ENCODE results near the gene PLCD3.

PLCD3 gene

GRCh38 chr17:45121055-45121454 is 11.3 kb downstream of the PLCD3 start:
- H3K4me3 ChIP-seq: no peak overlapping the region
- TF ChIP-seq CTCF (IDR thresholded peaks at IDR 0.05): no peak
- H3K4me1 ChIP-seq: peaks cover 0 to 44% (median 24%) of the 10 kb centered on the region in 4 donors
- H3K36me3 ChIP-seq: peaks cover 24 to 51% (median 41%) of the 10 kb centered on the region in 3 donors
- no peaks in the 10 kb centered on the region for H3K27me3 ChIP-seq
- intact Hi-C loops (cut with DNase I; ENCODE audit: low total_unique reads): no loop called here
- H3K9me3 ChIP-seq: no peaks in the 10 kb centered on the region
- DNase-seq: no peak
- H3K27ac ChIP-seq: no peak overlapping the region

GRCh38 chr17:45120558-45120957 is 11.8 kb downstream of the PLCD3 start:
- no peak for DNase-seq
- Histone ChIP-seq H3K4me1 (peaks cover 0 to 44% (median 24%) of the 10 kb centered on the region in 4 donors), H3K27ac (no peak overlapping the region), H3K9me3 (no peaks in the 10 kb centered on the region), H3K27me3 (no peaks in the 10 kb centered on the region), H3K36me3 (peaks cover 27 to 56% (median 44%) of the 10 kb centered on the region in 3 donors), H3K4me3 (no peak overlapping the region)
- no peak for TF ChIP-seq CTCF (IDR thresholded peaks at IDR 0.05)
- intact Hi-C loops (cut with DNase I; ENCODE audit: low total_unique reads): no loop called here

- H3K27me3 ChIP-seq: no peaks in the 10 kb centered on the region
- H3K4me1 ChIP-seq: peaks cover 0 to 39% (median 24%) of the 10 kb centered on the region in 4 donors
- H3K4me3 ChIP-seq: no peak overlapping the region
- no peak overlapping the region for H3K27ac ChIP-seq
- no peaks in the 10 kb centered on the region for H3K9me3 ChIP-seq
- TF ChIP-seq CTCF (IDR thresholded peaks at IDR 0.05): no peak
- intact Hi-C loops (cut with DNase I; ENCODE audit: low total_unique reads): no loop called here
- no peak for DNase-seq
- peaks cover 27 to 62% (median 50%) of the 10 kb centered on the region in 3 donors for H3K36me3 ChIP-seq
These were observed 12.4 kb downstream of the PLCD3 start for GRCh38 chr17:45119964-45120363.

- H3K9me3 ChIP-seq: no peaks in the 10 kb centered on the region
- H3K27ac ChIP-seq: no peak overlapping the region
- peaks cover 27 to 74% (median 63%) of the 10 kb centered on the region in 3 donors for H3K36me3 ChIP-seq
- intact Hi-C loops (cut with DNase I; ENCODE audit: low total_unique reads): no loop called here
- no peaks in the 10 kb centered on the region for H3K27me3 ChIP-seq
- DNase-seq: no peak
- no peak for TF ChIP-seq CTCF (IDR thresholded peaks at IDR 0.05)
- H3K4me3 ChIP-seq: no peak overlapping the region
- H3K4me1 ChIP-seq: peaks cover 0 to 28% (median 11%) of the 10 kb centered on the region in 4 donors
These were observed 13.6 kb downstream of the PLCD3 start for GRCh38 chr17:45118691-45119090.

GRCh38 chr17:45117848-45118646 is 14.3 kb downstream of the PLCD3 start:
- H3K36me3 ChIP-seq: peaks cover 32 to 81% (median 69%) of the 10 kb centered on the region in 3 donors
- no peak for TF ChIP-seq CTCF (IDR thresholded peaks at IDR 0.05)
- no peak overlapping the region for H3K27ac ChIP-seq
- no peaks in the 10 kb centered on the region for H3K27me3 ChIP-seq
- no peak for DNase-seq
- H3K9me3 ChIP-seq: no peaks in the 10 kb centered on the region
- no peak overlapping the region for H3K4me3 ChIP-seq
- peaks cover 0 to 28% (median 6%) of the 10 kb centered on the region in 4 donors for H3K4me1 ChIP-seq
- intact Hi-C loops (cut with DNase I; ENCODE audit: low total_unique reads): no loop called here
